ENCODE data around the gene MDM4.
A peak's percentile ranks its signal among the peaks of the same experiment; 100 is the strongest.
"Not testable (repeated sequence)": the region's sequence is repeated elsewhere in the genome, so short reads cannot be mapped to it uniquely, and the experiment has no call there.

Gene MDM4

GRCh38 chr1:204516180-204516879 lies at the start of gene MDM4:
TSS of gene MDM4 (plus strand) at chr1:204516406. CDS start at chr1:204525519, 9,113 bp downstream.
- DNase-seq (ENCODE audit: low read depth in 2 of 2) = peak; percentile 92 to 93

- no peak for DNase-seq (ENCODE audit: low read depth in 2 of 2)
Measured at GRCh38 chr1:204466416-204467405, 49.5 kb upstream of the MDM4 start.

- DNase-seq (ENCODE audit: low read depth in 2 of 2) = no peak
Measured at GRCh38 chr1:204468206-204468605, 48.0 kb upstream of the MDM4 start.

GRCh38 chr1:204468766-204469302 lies 47.4 kb upstream of the MDM4 start:
- no peak for DNase-seq (ENCODE audit: low read depth in 2 of 2)

DNA sequence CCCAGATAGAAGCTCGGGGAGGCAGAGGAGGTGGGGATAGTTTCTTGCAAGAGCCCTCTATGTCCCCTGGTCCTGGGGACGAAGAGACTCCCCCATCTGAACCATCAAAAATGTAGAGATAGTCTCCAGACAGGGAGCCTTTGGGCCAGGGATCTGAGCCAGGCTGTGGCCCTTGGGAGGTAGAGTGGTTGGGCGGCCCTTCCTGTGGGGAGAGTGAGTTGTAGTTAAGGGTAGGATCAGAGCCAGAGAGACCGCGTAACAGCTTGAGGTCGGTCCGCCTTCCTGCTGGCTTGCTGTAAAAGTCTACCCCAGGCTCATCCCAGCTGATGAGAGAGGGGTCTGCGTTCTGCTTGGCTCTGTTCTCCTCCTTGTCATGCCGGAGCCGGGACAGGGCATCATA lies 46.9 kb upstream of the MDM4 start:
- no peak for DNase-seq (ENCODE audit: low read depth in 2 of 2)

- no peak for DNase-seq (ENCODE audit: low read depth in 2 of 2)
Measured at GRCh38 chr1:204471687-204472086, 44.5 kb upstream of the MDM4 start.

DNA sequence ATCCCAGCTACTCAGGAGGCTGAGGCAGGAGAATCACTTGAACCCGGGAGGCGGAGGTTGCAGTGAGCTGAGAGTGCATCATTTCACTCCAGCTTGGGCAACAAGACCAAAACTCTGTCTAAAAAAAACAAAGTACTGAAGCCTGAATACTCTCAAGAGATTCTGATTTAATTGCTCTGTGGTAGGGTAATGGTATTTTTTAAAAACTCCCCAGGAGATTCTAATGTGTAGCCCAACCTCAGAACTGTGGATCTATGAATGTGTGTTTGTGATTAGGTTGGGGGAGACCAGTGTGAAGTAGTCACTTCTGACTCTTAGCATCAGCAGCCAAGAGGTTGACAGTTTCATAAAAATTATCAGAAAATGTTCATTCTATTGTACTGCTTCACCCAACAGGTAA lies 43.5 kb upstream of the MDM4 start:
- no peak for DNase-seq (ENCODE audit: low read depth in 2 of 2)

DNA sequence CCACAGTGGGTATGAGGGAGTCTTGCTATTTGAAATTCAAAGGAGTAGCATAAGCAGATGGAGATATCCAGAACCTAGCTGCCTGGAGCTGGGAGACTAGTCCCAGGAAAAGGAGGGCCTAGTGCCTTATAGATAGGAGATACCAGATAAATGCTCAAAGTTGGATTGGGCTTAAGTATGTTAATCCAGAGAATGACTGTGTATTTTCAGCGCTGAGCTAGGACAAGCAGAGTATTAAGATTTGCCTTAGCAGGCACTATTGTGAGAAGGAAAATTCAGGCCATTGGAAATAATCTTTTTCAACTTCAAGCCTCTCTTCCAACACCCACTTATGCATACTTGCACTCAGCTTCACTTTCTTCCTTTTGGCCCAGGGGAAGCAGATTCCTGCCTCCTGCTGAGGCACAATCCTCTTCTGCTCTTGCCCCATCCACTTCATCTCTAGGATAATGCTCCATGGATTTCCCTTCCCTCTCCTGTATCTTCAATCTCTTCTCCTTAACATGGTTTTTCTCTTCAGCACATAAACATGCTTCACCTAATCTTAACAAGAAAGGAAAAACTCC lies 42.7 kb upstream of the MDM4 start:
- DNase-seq (ENCODE audit: low read depth in 2 of 2) = no peak

GRCh38 chr1:204475656-204476432 lies 40.4 kb upstream of the MDM4 start:
- DNase-seq (ENCODE audit: low read depth in 2 of 2) = no peak

DNA sequence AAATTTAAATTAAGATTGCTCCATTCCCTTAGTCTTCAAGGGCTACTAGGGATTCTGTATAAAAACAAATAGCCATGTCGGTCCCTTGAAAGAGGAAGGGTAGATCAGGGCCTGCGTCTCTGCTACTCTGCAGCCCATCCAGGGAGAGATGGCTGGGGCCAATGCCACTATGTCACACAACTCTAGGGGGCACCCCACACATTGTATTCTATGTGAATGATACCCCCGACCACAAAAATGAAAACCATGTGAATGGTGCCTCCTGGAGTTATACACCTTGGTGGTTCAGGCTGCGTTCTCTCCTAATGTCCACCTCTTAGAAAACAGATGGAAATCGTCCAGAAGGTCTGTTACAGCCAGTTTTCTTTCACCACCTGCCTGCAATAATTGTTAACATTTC lies 39.6 kb upstream of the MDM4 start:
- DNase-seq (ENCODE audit: low read depth in 2 of 2) = no peak

GRCh38 chr1:204477036-204477740 lies 39.0 kb upstream of the MDM4 start:
- no peak for DNase-seq (ENCODE audit: low read depth in 2 of 2)

DNA sequence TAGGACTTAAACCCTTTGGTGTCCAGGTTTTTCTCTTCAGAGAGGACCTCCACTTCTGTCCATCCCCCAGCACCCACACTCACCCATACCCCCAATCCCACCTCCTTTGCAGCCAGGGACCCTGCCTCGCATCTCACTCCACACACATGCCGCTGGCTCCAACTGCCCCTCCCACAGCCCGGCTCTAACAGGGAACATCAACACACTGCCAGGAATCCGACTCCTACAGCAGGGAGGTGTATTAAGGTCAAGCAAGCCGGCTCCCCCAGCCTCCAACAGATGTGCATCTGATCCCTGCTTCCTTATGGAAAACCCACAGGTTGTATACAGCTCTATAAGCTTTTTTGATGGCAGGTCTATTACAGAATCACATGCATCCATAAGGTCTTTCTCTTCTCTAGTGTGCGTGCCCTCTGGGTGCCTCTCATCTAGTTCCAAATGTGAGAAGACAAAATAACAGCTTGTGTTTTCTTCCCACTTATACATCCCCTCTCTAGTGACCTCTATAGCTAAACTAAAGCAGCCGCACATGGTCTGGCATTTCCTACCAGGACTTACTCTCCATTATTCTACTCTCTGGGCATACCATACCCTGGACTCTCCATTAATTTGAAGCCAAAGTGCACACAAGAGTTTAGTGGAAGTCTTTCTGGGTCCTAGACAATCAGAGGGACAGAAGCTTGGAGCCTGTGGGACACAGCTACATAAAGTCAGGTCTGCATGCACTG lies 37.9 kb upstream of the MDM4 start:
- no peak for DNase-seq (ENCODE audit: low read depth in 2 of 2)

GRCh38 chr1:204478921-204479320 lies 37.3 kb upstream of the MDM4 start:
- DNase-seq (ENCODE audit: low read depth in 2 of 2) = no peak

- no peak for DNase-seq (ENCODE audit: low read depth in 2 of 2)
Measured at GRCh38 chr1:204479387-204480136, 36.6 kb upstream of the MDM4 start.

- DNase-seq (ENCODE audit: low read depth in 2 of 2) = no peak
Measured at GRCh38 chr1:204480515-204480914, 35.7 kb upstream of the MDM4 start.

GRCh38 chr1:204483791-204484190 lies 32.4 kb upstream of the MDM4 start:
- DNase-seq (ENCODE audit: low read depth in 2 of 2) = no peak

- DNase-seq (ENCODE audit: low read depth in 2 of 2) = not testable (repeated sequence)
Measured at GRCh38 chr1:204486513-204487255, 29.5 kb upstream of the MDM4 start.

GRCh38 chr1:204487256-204487615 lies 29.0 kb upstream of the MDM4 start:
- no peak for DNase-seq (ENCODE audit: low read depth in 2 of 2)

DNA sequence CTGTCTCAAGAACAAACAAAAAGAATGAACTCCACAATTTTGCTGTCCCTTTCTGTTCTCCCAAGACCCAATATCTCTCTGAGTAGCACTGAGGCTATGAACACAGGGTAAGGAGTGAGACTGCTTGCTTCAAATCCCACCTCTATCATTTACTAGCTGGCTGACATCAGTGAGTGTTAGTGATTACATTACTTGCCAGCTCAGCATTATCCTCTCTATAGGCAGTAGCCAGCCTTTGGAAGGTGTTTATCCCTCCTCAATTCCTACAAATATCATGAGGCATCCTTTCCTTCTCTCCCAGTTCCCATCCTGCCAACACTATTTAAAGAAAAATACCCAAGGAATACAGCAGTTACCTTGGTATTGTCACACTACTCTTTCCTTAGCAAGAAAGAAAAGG lies 24.6 kb upstream of the MDM4 start:
- no peak for DNase-seq (ENCODE audit: low read depth in 2 of 2)
